Measurements from ENCODE around the gene C9orf57. TPM values are rescaled to one million over a fixed set of nuclear protein-coding genes. Genes with fewer than 3 reads are reported as not detected.

Gene C9orf57
- not detected in 5 replicates for total RNA-seq (2022; extraction: Qiagen RNA extraction)

GRCh38 chr9:72060513-72060912, at the start of gene C9orf57:
C9orf57 (minus strand) TSS chr9:72060613; CDS start chr9:72059331, 1,282 bp downstream.

Other genes with a start within 250 kb of the C9orf57 start
- gene ABHD17B, start 149.4 kb downstream of the C9orf57 start, total RNA-seq (2022; extraction: Qiagen RNA extraction) = 15.0 to 17.3 TPM (median 16.8 TPM) in 5 replicates
- 13.5 to 18.3 TPM (median 14.8 TPM) in 5 replicates for gene C9orf85, start 149.0 kb downstream of the C9orf57 start, total RNA-seq (2022; extraction: Qiagen RNA extraction)
- gene GDA, start 88.8 kb upstream of the C9orf57 start, total RNA-seq (2022; extraction: Qiagen RNA extraction) = 0.95 to 1.6 TPM (median 1.2 TPM) in 5 replicates

All from A549 treated with CORT108297 at 1 μM for 4 hours (cell line).